ENCODE results near the gene CNTNAP1. TPM values are rescaled to one million over a fixed set of nuclear protein-coding genes. Genes with fewer than 3 reads are reported as not detected.

The CNTNAP1 gene
- total RNA-seq, 1 experiment from 2014 or later = 6.4 TPM

DNA sequence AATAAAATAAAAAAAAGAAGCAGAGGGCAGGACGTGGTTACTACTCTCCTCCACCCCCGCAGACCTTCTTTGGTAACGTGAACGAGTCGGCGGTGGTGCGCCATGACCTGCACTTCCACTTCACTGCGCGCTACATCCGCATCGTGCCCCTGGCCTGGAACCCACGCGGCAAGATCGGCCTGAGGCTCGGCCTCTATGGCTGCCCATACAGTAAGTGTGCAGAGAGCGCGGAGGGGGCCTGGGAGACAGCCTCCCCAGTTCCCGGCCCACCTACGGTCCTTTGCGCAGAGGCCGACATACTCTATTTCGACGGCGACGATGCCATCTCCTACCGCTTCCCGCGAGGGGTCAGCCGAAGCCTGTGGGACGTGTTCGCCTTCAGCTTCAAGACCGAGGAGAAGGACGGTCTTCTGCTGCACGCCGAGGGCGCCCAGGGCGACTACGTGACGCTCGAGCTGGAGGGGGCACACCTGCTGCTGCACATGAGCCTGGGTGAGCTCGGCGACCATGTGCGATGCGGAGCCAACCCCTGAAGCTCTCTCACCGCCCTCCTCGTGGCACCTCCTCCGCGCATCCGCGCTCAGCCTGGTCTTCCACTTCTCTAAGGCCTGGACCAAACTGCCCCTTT is 2.7 kb downstream of the CNTNAP1 start:
- ATAC-seq (no peak), DNase-seq (ENCODE audit: low read depth, low spot score) (no peak)
- H3K4me3 ChIP-seq (replicated peaks in 1 of 2; ENCODE audit: low read depth in 1 of 2, low read length in 2 of 2) = no peak overlapping the region
- H3K36me3 ChIP-seq (ENCODE audit: control insufficient read depth in 1 of 2, insufficient read depth in 2 of 2, low read length in 2 of 2) = no peaks in the 10 kb centered on the region
- no peak overlapping the region for H3K9ac ChIP-seq (ENCODE audit: low read length)
- H3K4me1 ChIP-seq (ENCODE audit: control insufficient read depth in 1 of 2, insufficient read depth in 2 of 2, low read length in 2 of 2) = peaks cover 26 to 31% of the 10 kb centered on the region in 2 experiments
- H3K27me3 ChIP-seq (ENCODE audit: insufficient read depth, low read length) = no peaks in the 10 kb centered on the region
- ChIA-PET POLR2A (interaction anchor here (0.6 kb wide), 1 partner anchor 280 kb away, joined by 3 read pairs; no protein-coding TSS in a partner anchor), CTCF (no interaction called here), RAD21 (ENCODE audit: low non-redundant PET in 1 of 2, low total read pairs in 2 of 2, uncharacterized antibody in 2 of 2, unreplicated experiment in 2 of 2) (no interaction called here)
- no TSS peak for BruUV-seq (replicated peaks)
- no peak for TF ChIP-seq CEBPB (IDR thresholded peaks at IDR 0.05; ENCODE audit: low read depth)
- no peak for TF ChIP-seq JUND (IDR thresholded peaks at IDR 0.05)
- TF ChIP-seq POLR2AphosphoS5 (IDR thresholded peaks at IDR 0.05; ENCODE audit: low read depth, low read length) = no peak
- TF ChIP-seq SIN3A (IDR thresholded peaks at IDR 0.05; ENCODE audit: low read depth) = no peak
- TF ChIP-seq RAD21 (IDR thresholded peaks at IDR 0.05; ENCODE audit: low read depth) = no peak
- TF ChIP-seq, protein P1, sequence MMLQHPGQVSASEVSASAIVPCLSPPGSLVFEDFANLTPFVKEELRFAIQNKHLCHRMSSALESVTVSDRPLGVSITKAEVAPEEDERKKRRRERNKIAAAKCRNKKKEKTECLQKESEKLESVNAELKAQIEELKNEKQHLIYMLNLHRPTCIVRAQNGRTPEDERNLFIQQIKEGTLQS (IDR thresholded peaks at IDR 0.05) = no peak
- TF ChIP-seq POLR2A (IDR thresholded peaks at IDR 0.05; ENCODE audit: borderline replicate concordance, extremely low read depth, insufficient read depth, insufficient read length) = no peak
- TF ChIP-seq, protein P2, sequence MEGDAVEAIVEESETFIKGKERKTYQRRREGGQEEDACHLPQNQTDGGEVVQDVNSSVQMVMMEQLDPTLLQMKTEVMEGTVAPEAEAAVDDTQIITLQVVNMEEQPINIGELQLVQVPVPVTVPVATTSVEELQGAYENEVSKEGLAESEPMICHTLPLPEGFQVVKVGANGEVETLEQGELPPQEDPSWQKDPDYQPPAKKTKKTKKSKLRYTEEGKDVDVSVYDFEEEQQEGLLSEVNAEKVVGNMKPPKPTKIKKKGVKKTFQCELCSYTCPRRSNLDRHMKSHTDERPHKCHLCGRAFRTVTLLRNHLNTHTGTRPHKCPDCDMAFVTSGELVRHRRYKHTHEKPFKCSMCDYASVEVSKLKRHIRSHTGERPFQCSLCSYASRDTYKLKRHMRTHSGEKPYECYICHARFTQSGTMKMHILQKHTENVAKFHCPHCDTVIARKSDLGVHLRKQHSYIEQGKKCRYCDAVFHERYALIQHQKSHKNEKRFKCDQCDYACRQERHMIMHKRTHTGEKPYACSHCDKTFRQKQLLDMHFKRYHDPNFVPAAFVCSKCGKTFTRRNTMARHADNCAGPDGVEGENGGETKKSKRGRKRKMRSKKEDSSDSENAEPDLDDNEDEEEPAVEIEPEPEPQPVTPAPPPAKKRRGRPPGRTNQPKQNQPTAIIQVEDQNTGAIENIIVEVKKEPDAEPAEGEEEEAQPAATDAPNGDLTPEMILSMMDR (IDR thresholded peaks at IDR 0.05 in 2 of 3, conservative IDR thresholded peaks at IDR 0.05 in 1 of 3; ENCODE audit: borderline replicate concordance in 1 of 3, insufficient read depth in 1 of 3, low read depth in 2 of 3, low read length in 2 of 3) = no peak
- TF ChIP-seq, protein P3, sequence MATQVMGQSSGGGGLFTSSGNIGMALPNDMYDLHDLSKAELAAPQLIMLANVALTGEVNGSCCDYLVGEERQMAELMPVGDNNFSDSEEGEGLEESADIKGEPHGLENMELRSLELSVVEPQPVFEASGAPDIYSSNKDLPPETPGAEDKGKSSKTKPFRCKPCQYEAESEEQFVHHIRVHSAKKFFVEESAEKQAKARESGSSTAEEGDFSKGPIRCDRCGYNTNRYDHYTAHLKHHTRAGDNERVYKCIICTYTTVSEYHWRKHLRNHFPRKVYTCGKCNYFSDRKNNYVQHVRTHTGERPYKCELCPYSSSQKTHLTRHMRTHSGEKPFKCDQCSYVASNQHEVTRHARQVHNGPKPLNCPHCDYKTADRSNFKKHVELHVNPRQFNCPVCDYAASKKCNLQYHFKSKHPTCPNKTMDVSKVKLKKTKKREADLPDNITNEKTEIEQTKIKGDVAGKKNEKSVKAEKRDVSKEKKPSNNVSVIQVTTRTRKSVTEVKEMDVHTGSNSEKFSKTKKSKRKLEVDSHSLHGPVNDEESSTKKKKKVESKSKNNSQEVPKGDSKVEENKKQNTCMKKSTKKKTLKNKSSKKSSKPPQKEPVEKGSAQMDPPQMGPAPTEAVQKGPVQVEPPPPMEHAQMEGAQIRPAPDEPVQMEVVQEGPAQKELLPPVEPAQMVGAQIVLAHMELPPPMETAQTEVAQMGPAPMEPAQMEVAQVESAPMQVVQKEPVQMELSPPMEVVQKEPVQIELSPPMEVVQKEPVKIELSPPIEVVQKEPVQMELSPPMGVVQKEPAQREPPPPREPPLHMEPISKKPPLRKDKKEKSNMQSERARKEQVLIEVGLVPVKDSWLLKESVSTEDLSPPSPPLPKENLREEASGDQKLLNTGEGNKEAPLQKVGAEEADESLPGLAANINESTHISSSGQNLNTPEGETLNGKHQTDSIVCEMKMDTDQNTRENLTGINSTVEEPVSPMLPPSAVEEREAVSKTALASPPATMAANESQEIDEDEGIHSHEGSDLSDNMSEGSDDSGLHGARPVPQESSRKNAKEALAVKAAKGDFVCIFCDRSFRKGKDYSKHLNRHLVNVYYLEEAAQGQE (IDR thresholded peaks at IDR 0.05; ENCODE audit: low read depth) = no peak
- TF ChIP-seq, protein P4, sequence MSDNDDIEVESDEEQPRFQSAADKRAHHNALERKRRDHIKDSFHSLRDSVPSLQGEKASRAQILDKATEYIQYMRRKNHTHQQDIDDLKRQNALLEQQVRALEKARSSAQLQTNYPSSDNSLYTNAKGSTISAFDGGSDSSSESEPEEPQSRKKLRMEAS (IDR thresholded peaks at IDR 0.05) = no peak
- no peak for TF ChIP-seq SRF (IDR thresholded peaks at IDR 0.05; ENCODE audit: low read depth)
- TF ChIP-seq ZFX (IDR thresholded peaks at IDR 0.05) = no peak
- no peak for TF ChIP-seq ZNF274 (IDR thresholded peaks at IDR 0.05; ENCODE audit: low read depth, low read length)
- TF ChIP-seq FOSL1 (IDR thresholded peaks at IDR 0.05; ENCODE audit: low read depth) = no peak
- no peak for TF ChIP-seq SP1 (IDR thresholded peaks at IDR 0.05; ENCODE audit: low read depth)
- TF ChIP-seq CBX3 (IDR thresholded peaks at IDR 0.05; ENCODE audit: low read depth) = no peak
- no peaks in the 10 kb centered on the region for H3K9me2 ChIP-seq (ENCODE audit: insufficient read depth)
- no peaks in the 10 kb centered on the region for H3K79me2 ChIP-seq (ENCODE audit: insufficient read depth, low read length)
- H3K4me2 ChIP-seq (ENCODE audit: low read length) = no peak overlapping the region
- H3K27ac ChIP-seq (ENCODE audit: low read depth, low read length) = no peak overlapping the region
- H3K9me3 ChIP-seq (ENCODE audit: control insufficient read depth in 1 of 2, insufficient read depth in 1 of 2, low read depth in 1 of 2, low read length in 2 of 2) = no peaks in the 10 kb centered on the region
- H4K20me1 ChIP-seq (ENCODE audit: insufficient read depth) = no peaks in the 10 kb centered on the region
- intact Hi-C loops (cut with micrococcal nuclease) = no loop called here
- H2AFZ ChIP-seq (ENCODE audit: low read depth, low read length, poor library complexity, severe bottlenecking) = no peak overlapping the region
